SK-N-SH (cell line): ENCODE data around the gene HSPB1.

Source experiments
- EP300 ChIP-seq, 2 experiments: IDR thresholded peaks; 2 replicates each; pipeline versions ENCODE4 v1.4.0 to v1.6.1; 2012; ENCODE audit warnings: borderline replicate concordance in 1 of 2, low read depth in 1 of 2, low read length in 1 of 2
- RAD21 ChIP-seq: IDR thresholded peaks from 2 replicates; pipeline ENCODE4 v1.6.1; 2012; ENCODE audit warnings: mild to moderate bottlenecking, low read length
- RCOR1 ChIP-seq: fragments of 150-350 bp; IDR thresholded peaks from 2 replicates; pipeline ENCODE4 v1.6.1; 2017; ENCODE audit warnings: antibody characterized with exemption, low read length
- SIN3A ChIP-seq: IDR thresholded peaks from 2 replicates; pipeline ENCODE4 v1.6.1; 2012; ENCODE audit warnings: low read depth, mild to moderate bottlenecking, low read length, moderate library complexity, borderline replicate concordance
- TF ChIP-seq, protein P1 (sequence below): fragments of 150-350 bp; IDR thresholded peaks from 2 replicates; pipeline ENCODE4 v1.6.1; 2017; ENCODE audit warnings: antibody characterized with exemption, low read length, low read depth, borderline replicate concordance
- TF ChIP-seq, protein P2 (sequence below): IDR thresholded peaks from 2 replicates; pipeline ENCODE4; 2012
- TF ChIP-seq, protein P3 (sequence below): fragments of 200-600 bp; sonication (generic); IDR thresholded peaks from 2 replicates; pipeline ENCODE4 v1.6.1; 2017; ENCODE audit warnings: antibody characterized with exemption, mild to moderate bottlenecking, moderate library complexity

DNA sequence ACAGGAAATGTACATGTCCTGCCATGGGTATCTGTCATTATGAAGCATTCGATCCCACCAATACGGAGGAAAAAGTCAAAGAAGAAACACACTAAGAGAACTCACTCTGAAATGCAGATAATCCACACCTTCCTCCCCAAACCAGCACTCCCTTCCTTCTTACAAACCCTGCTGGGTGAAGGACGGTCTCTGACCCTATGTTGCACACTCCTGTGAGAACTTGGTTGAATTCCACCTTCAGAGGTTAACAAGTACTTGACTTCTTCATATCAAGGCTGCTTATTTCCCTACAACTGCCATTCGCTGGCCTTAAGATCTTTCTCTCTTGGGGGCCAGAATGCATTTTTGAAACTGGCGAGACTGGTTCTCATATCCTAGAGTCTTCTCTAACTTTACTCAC is 39.7 kb downstream of the HSPB1 start:
- TF ChIP-seq SIN3A (no peak), EP300 (IDR thresholded peaks at IDR 0.05; ENCODE audit: borderline replicate concordance in 1 of 2, low read depth in 1 of 2, low read length in 1 of 2) (no peak), RAD21 (no peak), RCOR1 (no peak)
- TF ChIP-seq, protein P1, sequence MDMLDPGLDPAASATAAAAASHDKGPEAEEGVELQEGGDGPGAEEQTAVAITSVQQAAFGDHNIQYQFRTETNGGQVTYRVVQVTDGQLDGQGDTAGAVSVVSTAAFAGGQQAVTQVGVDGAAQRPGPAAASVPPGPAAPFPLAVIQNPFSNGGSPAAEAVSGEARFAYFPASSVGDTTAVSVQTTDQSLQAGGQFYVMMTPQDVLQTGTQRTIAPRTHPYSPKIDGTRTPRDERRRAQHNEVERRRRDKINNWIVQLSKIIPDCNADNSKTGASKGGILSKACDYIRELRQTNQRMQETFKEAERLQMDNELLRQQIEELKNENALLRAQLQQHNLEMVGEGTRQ, result no peak
- TF ChIP-seq, protein P2, sequence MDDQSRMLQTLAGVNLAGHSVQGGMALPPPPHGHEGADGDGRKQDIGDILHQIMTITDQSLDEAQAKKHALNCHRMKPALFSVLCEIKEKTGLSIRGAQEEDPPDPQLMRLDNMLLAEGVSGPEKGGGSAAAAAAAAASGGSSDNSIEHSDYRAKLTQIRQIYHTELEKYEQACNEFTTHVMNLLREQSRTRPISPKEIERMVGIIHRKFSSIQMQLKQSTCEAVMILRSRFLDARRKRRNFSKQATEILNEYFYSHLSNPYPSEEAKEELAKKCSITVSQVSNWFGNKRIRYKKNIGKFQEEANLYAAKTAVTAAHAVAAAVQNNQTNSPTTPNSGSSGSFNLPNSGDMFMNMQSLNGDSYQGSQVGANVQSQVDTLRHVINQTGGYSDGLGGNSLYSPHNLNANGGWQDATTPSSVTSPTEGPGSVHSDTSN, result no peak
- TF ChIP-seq, protein P3, sequence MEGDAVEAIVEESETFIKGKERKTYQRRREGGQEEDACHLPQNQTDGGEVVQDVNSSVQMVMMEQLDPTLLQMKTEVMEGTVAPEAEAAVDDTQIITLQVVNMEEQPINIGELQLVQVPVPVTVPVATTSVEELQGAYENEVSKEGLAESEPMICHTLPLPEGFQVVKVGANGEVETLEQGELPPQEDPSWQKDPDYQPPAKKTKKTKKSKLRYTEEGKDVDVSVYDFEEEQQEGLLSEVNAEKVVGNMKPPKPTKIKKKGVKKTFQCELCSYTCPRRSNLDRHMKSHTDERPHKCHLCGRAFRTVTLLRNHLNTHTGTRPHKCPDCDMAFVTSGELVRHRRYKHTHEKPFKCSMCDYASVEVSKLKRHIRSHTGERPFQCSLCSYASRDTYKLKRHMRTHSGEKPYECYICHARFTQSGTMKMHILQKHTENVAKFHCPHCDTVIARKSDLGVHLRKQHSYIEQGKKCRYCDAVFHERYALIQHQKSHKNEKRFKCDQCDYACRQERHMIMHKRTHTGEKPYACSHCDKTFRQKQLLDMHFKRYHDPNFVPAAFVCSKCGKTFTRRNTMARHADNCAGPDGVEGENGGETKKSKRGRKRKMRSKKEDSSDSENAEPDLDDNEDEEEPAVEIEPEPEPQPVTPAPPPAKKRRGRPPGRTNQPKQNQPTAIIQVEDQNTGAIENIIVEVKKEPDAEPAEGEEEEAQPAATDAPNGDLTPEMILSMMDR, result no peak
